Activated T-cell treated with anti-CD3 and anti-CD28 coated beads, Interleukin-2, amount 50 U/mL, for 1 hour (primary cell): Measurements from ENCODE around the gene UMODL1.

Experiments
- DNase-seq: peaks from one replicate; pipeline ENCODE4 v3.0.0-alpha.2; 2020

Gene UMODL1, protein sequence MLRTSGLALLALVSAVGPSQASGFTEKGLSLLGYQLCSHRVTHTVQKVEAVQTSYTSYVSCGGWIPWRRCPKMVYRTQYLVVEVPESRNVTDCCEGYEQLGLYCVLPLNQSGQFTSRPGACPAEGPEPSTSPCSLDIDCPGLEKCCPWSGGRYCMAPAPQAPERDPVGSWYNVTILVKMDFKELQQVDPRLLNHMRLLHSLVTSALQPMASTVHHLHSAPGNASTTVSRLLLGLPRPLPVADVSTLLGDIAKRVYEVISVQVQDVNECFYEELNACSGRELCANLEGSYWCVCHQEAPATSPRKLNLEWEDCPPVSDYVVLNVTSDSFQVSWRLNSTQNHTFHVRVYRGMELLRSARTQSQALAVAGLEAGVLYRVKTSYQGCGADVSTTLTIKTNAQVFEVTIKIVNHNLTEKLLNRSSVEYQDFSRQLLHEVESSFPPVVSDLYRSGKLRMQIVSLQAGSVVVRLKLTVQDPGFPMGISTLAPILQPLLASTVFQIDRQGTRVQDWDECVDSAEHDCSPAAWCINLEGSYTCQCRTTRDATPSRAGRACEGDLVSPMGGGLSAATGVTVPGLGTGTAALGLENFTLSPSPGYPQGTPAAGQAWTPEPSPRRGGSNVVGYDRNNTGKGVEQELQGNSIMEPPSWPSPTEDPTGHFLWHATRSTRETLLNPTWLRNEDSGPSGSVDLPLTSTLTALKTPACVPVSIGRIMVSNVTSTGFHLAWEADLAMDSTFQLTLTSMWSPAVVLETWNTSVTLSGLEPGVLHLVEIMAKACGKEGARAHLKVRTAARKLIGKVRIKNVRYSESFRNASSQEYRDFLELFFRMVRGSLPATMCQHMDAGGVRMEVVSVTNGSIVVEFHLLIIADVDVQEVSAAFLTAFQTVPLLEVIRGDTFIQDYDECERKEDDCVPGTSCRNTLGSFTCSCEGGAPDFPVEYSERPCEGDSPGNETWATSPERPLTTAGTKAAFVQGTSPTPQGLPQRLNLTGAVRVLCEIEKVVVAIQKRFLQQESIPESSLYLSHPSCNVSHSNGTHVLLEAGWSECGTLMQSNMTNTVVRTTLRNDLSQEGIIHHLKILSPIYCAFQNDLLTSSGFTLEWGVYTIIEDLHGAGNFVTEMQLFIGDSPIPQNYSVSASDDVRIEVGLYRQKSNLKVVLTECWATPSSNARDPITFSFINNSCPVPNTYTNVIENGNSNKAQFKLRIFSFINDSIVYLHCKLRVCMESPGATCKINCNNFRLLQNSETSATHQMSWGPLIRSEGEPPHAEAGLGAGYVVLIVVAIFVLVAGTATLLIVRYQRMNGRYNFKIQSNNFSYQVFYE

DNA sequence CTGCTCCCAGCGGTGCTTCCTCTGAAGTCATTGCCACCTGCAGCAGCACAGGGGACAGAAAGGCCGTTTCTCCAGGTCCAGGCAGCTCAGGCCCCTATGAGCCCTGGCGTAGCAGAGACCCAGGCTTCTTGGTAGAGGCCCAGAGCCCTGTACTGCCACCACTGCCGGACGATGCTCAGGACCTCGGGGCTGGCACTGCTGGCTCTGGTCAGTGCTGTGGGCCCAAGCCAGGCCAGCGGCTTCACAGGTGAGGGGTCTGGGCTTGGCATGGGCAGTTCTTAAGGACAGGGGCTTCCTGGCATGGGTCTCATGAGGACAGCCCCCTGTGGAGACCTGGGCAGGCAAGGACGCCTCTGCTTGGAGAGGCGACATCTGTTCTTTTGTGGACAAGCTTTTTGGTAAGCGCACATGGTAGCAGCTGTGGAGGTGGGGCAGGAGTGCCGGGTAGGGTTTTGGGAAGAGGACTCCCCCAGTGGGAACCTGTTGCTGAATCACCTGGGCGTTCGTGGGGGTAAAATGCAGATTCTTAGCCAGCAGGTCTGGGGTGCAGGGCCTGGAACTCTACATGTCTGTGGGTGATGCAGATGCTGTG lies at the start of gene UMODL1:
UMODL1 (plus strand) TSS at position 172 of the 592 bp plus-strand sequence; CDS start at position 172, 0 bp downstream.
- DNase-seq = no peak

DNA sequence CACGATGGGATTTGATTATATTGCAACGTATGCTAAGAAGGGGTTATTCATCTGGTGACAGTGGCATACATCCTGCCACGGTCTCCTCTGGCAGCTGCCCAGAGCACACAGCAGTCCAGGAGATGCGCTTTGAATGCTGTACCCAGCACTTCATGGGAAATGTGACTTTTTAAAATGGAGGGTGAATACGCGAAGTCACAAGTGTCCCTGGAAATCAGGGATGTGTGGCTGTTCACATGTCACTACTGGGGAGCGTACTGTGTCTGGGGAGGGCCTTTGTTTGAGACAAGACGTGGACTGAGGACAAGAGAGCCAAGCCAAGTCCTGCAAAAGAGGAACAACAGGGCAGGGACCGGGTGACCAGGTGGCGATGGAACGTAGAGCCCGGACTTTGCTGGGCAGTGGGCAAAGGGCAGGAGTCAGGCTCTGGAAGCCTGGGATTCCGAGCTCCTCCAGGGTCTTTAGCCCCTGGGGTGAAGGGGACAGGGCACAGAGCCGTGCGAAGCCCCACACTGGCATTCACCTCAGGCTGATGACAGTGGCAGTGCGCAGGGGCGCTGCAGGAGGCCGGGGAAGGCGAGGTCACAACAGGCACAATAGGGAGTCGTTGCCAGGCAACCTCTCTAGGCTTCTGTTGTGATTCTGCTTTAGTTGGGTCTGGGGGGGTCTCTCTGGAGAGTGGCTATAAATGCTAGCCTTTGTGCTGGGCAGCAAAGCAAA lies 49.6 kb upstream of the UMODL1 start:
- DNase-seq = no peak

DNA sequence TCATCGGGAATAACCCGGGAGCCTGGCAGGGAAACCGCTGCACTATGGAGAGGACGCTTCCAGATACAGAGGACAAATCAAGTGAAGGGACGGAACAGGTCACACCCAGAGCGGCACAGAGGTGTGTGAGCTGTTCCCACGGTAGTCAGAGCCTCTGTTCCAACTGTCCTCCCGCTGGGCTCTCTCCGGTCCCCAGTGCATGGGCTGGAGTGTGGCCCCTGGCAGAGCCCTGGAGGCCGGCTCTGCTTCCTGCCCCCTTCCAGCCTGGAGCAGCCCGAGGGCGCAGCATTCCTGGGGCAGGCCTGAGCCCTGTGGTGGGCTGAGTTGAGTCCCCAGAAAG lies 49.1 kb upstream of the UMODL1 start:
- no peak for DNase-seq

DNA sequence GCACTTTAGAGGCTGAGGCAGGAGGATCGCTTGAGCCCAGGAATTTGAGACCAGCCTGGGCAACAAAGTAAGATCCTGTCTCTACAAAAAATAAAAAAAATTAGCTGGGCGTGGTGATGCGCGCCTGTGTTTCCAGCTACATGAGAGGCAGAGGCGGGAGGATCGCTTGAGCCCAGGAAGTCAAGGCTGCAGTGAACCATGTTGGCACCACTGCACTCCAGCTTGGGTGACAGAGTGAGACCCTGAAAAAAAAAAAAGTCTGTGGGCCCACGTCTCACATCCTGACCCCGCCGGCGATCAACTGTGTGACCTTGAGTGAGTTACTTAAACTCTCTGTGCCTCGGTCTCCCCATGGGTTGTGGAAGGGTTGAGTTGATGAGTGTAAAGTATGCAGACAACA lies 48.2 kb upstream of the UMODL1 start:
- no peak for DNase-seq

DNA sequence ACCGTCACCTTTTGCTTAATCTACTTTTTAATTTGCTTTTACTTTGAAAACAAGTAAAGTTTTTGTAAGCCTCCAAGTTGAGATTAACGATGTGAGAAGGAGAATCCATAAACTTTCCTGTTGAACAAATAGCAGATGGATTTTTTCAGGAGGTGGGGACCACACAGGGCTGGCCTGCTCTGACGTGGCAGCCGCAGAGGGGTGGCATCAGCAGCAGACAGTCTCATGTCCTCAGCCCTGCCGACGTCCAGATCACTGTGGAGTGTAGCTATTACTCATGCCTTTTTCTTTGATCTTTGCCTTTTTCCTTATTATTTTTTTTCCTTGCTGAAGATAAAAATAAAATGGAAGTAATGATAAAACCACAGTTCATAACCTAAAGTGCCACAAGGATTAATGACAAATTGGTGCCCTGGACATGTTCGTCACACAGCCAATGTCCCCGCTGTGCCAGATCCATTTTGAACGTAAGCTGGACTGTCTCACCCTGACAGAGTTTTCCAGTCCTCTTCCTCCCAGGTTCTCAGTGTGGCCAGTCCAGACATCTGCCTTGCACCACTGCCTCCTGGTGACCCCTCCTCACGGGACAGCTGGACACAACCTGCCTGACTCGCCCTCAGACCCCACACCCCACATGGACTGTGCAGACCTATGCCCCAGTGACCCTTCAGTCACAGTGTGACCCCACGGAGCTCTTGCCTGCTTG lies 45.6 kb upstream of the UMODL1 start:
- no peak for DNase-seq

DNA sequence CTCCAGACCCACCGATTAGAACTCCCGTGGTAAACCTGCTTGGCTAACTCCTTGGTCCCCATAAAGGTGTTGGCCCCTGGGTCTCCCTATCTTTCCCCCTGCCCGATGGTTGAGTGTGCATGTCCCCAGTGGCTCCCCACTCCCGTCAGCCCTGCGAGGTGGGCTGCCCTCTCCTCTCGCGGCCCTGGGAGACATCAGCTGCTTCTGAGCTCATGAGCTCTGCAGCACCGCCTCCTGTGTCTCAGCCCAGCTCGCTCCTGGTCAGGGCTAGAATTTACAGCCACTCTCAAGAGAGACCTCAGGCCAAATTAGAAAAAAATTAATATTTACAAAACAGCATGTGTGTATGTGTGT lies 45.1 kb upstream of the UMODL1 start:
- DNase-seq = no peak

DNA sequence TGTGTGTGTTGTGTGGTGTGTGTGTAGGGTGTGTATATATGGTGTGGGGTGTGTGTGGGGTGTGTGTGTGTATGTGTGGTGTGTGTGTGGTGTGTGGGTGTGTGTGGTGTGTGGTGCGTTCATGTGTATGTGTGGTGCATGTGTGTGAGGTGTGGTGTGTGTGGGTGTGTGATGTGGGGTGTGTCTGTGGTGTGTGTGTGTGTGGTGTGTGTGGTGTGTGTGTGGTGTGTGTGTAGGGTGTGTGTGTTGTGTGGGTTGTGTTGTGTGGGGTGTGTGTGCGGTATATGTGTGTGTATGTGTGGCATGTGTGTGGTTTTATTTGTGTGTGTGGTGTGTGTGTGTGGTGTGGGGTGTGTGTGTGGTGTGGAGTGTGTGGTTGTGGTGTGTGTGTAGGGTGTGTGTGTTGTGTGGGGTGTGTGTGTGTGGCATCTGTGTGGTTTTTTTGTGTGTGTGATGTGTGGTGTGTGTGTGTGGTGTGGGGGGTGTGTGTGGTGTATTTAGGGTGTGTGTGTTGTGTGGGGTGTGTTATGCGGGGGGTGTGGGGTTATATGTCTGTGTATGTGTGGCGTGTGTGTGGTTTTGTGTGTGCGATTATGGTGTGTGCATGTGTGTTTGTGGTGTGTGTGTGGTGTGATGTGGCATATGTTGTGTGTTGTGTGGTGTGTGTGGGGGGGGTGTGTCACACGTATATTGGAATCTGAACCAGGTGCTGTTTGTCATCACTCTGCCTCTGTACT lies 43.9 kb upstream of the UMODL1 start:
- no peak for DNase-seq

DNA sequence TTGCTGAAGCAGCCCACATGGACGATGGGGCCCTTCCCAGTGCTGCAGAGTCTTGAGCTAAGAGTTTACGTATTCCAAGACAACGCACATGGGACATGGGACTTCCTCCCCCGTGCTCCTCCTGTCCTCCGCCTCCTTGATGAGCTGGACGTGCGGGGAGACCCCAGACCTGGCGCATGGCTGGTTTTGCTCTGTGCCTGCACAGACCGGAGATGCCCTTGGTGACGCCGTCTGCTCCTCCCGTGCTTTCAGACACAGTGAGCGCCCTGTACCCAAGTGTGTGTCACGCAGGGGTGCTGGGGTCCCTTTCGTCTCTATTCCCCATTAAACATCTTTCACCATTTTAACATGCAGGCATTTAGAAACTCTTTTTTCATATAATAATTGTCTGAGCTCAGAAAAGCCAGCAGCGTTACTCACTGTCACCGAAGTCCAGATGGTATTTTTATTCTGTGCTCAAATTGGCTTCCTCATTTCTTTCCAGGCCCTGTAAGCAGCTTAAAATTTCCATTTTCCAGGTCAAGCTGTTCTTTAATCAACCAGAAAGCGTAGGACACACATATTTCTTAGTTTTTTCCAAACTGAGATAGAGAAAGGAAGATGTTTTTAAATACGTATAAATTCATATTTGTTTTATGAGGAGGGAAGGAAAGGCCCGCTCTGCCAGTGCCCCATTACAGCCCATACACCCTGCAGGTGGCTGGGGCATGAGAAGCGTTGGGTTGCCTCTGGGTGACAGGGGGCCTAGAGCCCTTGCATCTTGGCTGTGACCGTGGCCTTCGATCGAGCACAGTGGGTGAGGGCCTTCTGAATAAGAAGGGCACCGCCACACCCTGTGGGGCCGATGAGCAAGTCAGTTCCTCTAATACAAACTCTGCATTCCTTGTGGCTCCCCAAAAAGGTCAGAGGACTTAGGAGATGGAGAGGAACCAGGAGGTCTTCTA lies 43.0 kb upstream of the UMODL1 start:
- DNase-seq = no peak

DNA sequence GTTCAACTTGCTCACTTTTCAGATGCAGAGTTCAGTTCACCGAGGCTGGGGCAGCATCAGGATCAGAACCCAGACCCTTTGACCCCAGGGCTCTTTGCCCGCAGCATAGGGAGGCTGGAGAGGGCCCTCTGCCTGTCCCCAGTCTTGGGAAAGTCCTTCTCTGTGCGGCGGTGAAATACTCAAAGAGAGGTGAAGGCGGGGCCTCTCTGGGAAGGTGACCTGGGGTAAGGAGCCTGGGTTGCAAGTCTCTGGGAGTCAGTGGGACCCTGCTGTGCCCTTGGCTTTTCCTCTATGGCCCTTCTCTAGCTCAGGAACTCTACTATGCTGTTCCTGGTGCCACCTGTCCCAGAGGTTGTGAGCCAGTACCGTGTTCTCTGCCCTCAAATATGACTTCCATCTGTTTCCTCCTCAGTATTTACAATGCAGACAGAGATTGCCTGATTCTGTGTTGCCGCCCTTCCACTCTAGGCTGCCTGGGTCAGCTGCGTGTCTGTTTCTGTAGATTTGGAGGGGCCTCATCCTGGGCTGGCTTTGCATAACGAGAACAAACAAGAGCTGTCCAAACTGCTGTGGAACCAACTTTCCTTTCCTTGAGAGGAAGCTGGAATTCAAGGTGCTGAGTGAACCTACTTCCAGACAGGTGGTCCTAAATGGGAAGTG lies 42.2 kb upstream of the UMODL1 start:
- no peak for DNase-seq

DNA sequence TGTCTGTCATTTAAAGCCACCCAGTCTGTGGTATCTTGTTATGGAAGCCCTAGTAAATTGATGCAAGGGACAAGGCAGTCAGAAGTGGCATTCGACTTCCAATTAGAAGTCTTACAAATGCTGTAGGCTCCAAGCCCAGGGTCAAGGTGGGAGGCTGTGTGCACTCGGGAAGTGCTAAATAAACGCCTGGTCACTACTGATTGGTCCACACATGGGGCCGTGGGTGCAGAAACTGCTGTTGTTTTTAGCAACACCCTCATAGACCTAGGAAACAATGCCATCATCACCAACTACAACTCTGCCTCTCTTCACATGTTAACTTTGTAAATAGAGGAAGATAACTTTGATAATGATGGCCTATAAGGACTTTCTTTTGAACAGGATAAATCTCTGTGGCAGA lies 40.8 kb upstream of the UMODL1 start:
- no peak for DNase-seq

DNA sequence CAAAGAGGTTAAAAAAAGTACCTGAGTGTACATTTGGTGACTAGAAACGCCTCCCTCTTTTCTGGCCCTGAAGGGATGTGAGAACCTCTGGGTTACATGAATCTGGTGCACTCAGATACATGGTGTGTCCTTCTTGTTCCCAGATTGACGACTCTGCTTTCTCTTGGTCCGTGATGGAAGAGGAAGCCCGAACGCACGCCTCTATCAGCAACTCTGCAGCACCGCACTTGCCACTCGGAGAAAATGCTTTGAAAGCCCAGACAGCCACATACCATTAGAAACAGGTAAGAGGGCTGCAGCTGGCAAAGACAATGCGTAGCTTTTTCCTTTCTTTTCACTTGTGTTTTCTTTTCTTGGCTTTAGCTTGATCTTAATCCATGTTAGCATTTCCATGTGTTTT lies 39.9 kb upstream of the UMODL1 start:
- no peak for DNase-seq

DNA sequence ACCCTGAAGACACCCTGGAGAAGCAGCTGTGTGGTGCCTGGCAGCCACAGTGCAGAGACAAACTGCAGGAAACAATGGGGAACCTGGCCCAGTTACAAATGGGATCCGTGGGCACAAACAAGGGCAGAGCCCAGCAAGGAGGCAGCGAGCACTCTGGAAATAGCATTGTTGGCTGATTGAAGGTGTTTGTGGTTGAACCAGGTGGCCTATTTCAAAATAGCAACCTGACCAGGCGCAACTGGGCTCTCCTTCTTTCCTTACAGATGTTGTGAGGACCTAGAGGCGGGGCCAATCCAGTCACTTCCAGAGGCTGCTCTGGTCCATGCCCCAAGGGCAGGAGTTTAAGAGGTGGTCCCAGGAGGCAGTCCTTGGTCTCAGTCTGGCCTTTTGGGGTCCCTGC lies 39.3 kb upstream of the UMODL1 start:
- no peak for DNase-seq

DNA sequence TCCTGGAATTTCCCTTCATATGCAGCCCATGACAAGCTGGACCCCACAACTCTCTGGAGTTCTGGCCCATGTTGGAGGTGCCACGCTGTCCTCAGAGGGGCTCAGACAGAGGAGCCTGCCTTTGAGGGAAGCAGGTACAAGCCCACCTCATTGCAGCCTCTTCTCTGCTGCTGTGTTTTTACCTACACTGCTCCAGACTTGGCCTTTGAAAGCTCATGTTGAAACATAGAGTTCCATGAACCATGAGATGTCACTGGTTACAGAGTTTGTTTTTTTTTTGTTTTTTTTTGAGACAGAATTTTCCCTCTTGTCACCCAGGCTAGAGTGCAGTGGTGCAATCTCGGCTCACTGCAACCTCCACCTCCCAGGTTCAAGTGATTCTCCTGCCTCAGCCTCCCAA lies 38.9 kb upstream of the UMODL1 start:
- DNase-seq = no peak

DNA sequence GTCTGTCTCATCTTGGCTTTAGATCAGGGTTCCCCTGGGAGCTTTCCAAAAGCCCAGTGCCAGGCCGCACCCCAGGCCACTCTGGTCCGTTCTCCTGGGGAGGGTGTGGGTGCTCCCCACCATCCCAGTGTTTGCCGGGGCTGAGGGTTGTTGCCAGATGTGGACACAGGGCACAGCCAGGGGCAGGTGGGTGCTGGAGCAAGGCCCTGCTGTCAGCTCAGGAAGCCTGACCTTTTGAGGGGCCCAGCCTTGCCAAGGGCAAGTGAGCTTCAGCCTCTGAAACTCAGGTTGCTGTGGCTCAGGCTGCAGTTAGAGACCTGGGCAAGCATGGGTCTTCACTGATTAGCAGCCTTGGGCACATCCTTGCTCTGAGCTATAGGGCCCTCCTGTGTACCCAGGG lies 38.1 kb upstream of the UMODL1 start:
- DNase-seq = no peak

DNA sequence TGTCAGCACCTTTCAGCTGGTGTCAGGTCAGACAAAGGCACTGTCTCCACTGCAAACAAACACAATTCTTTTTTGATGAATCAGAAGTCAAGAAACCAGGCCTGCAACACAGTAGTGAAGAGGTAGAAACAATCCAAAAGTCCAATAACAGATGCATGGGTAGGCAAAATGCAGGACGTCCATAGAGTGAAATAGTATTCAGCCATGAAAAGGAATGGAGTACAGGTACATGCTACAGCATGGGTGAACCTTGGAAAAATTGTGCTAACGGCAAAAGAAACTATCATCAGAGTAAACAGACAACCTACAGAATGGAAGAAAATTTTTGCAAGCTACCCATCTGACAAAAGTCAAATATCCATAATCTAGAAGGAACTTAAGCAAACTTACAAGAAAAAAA lies 34.8 kb upstream of the UMODL1 start:
- no peak for DNase-seq

DNA sequence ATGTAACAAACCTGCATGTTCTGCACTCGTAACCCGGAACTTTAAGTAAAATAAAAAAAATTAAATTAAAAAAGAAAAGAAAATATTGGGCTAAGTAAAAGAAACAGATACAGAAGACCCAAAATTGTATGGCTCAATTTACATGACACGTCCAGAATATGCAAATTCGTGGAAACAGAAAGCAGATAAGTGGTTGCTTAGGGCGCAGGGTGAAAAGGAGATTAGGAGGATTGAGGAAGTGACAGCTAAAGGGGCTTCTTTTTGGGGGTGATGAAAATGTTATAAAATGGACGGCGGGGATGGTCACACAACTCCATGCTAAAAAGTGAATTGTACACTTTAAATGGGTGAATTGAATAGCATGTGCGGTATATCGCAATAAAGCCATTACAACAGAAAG lies 33.6 kb upstream of the UMODL1 start:
- no peak for DNase-seq

DNA sequence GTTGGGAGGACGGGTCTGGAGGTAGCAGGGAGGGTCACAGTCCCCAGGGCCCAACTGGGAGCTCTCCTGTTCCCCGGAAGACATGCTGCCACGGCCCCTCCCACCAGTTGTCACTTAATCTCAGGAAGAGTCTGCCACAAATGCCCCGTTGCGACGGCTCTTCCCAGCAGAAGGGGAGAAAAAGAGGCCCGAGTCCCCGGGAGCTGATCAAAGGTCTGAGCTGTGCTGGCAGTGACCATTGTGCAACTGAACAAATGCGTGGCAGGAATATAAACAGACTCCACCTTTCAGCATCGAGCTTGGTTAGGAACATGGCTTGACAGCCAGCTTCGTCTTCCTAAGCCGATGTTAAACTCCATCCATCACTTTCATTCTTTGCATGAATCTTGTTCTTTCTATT lies 33.2 kb upstream of the UMODL1 start:
- no peak for DNase-seq

DNA sequence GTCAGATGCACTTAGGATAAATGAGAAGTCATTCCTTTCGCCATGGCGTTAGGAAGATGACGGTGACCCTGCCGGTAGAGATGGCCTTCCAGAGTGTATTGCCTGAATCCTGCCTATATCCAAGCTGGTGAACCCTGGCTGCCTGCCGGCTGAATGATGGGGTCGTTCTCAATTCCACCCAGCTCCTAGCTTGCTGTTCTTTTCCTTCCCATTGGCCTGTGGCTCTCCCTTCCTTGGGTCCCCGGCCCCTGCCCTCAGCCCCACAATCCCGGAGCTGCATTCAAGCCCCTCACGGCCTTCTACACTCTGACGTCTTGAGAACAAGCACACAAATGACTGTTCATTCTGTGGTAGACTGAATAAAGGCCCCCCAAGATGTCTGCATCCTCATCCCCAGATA lies 32.7 kb upstream of the UMODL1 start:
- DNase-seq = no peak

DNA sequence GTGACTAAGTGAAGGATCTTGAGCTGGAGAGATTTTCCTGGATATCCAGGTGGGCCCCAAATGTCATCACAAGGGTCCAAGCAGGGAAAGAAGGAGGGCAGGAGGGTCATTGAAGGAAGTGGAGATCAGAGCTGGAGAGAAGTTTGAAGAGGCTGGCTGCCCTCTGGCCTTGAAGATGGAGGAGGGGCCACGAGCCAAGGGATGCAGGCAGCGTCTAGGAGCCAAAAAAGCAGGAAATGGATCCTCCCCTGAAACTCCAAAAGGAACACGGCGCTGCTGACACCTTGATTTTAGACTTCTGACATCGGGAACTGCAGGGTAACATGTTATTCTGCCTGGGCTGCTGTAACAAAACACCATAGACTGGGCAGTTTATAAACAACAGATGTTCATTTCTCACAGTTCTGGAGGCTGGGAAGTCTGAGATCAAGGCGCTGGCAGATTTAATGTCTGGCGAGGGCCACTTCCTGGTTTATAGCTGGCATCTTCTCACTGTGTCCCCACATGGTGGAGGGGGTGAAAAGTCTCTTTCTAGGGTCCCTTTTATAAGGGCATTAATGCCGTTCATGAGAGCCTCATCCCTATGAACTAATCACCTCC lies 32.2 kb upstream of the UMODL1 start:
- DNase-seq = no peak
